ENCODE measurements around the gene EPHA7. TPM values are rescaled to one million over a fixed set of nuclear protein-coding genes. Genes with fewer than 3 reads are reported as not detected.

EPHA7 gene
- polyA plus RNA-seq, 1 donor (not counting 4 experiments of a cell fraction or from before 2014, with no cell fraction given) = not detected

DNA sequence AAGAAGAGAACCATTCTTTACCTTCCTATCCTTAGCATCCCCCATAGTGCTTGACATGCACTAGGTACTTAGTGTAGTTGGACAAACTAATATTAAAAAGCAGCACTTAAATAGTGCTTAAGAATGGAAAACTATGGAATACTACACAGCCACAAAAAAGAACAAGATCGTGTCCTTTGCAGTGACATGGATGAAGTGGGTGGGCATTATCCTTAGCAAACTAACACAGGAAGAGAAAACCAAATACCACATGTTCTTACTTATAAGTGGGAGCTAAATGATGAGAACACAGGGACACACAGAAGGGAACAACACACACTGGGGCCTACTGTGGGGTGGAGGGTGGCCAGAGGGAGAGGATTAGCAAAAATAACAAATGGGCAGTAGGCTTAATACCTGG is 66.8 kb downstream of the EPHA7 start:
- Histone ChIP-seq H3K27ac (ENCODE audit: control insufficient read depth, insufficient read depth, low read length) (no peak overlapping the region), H3K9ac (ENCODE audit: control insufficient read depth, extremely low read depth, insufficient read depth, low read length) (no peak overlapping the region), H3K9me1 (ENCODE audit: control insufficient read depth, extremely low read depth, insufficient read depth, low read length) (no peaks in the 10 kb centered on the region), H3K4me3 (ENCODE audit: control insufficient read depth in 2 of 3, extremely low read depth in 1 of 3, insufficient read depth in 2 of 3, low read depth in 1 of 3, low read length in 3 of 3) (no peak overlapping the region), H3K36me3 (ENCODE audit: control insufficient read depth in 2 of 2, extremely low read depth in 1 of 2, insufficient read depth in 2 of 2, low read length in 2 of 2) (no peaks in the 10 kb centered on the region), H2AFZ (ENCODE audit: control insufficient read depth, low read length) (no peak overlapping the region), H3K79me2 (ENCODE audit: control insufficient read depth, insufficient read depth, low read length) (no peaks in the 10 kb centered on the region), H3K9me3 (ENCODE audit: control insufficient read depth, low read depth, low read length) (no peaks in the 10 kb centered on the region), H3K27me3 (ENCODE audit: control insufficient read depth, extremely low read depth, insufficient read depth, low read length) (no peaks in the 10 kb centered on the region), H3K4me1 (ENCODE audit: control insufficient read depth, extremely low read depth, insufficient read depth, low read length) (no peaks in the 10 kb centered on the region), H4K20me1 (ENCODE audit: control insufficient read depth, extremely low read depth, insufficient read depth, low read length) (no peaks in the 10 kb centered on the region), H3K4me2 (ENCODE audit: control insufficient read depth, extremely low read depth, insufficient read depth, low read depth, low read length) (no peak overlapping the region)
- DNase-seq (ENCODE audit: low read depth, low spot score) (no peak), FAIRE-seq (no peak)
- no peak for TF ChIP-seq EZH2 (IDR thresholded peaks at IDR 0.05; ENCODE audit: low read length)
- TF ChIP-seq CTCF (optimal IDR thresholded peaks at IDR 0.05 in 1 of 3, IDR thresholded peaks at IDR 0.05 in 1 of 3, conservative IDR thresholded peaks at IDR 0.05 in 1 of 3; ENCODE audit: extremely low read depth in 1 of 3, insufficient read depth in 2 of 3, low read length in 3 of 3) = no peak
- dilution Hi-C loops (cut with MboI; ENCODE audit: extremely low pct_ligation_motif_present, low sequenced_read_pairs) = no loop called here

DNA sequence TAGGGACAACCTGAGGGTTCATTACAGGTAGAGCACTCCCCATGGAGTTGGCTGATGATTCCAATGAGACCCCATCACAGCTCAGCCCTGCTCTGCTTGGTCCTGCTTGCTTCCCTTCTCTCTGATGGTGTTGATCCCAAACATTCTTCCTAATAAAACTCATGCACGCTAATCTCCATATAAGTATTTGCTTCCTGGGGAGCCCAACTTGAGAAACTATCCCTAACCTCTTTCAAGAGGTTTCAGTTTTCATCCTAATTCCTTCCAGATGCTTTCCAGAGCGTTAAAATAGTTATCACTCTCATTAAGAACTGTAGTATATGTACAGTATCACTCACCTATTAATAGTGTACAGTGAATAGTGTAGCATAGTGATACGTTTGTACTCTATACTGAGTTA is 68.1 kb downstream of the EPHA7 start:
- Histone ChIP-seq H3K79me2 (ENCODE audit: control insufficient read depth, insufficient read depth, low read length) (no peaks in the 10 kb centered on the region), H3K4me2 (ENCODE audit: control insufficient read depth, extremely low read depth, insufficient read depth, low read depth, low read length) (no peak overlapping the region), H3K9ac (ENCODE audit: control insufficient read depth, extremely low read depth, insufficient read depth, low read length) (no peak overlapping the region), H3K27ac (ENCODE audit: control insufficient read depth, insufficient read depth, low read length) (no peak overlapping the region), H3K9me1 (ENCODE audit: control insufficient read depth, extremely low read depth, insufficient read depth, low read length) (no peaks in the 10 kb centered on the region), H3K4me3 (ENCODE audit: control insufficient read depth in 2 of 3, extremely low read depth in 1 of 3, insufficient read depth in 2 of 3, low read depth in 1 of 3, low read length in 3 of 3) (no peak overlapping the region), H3K36me3 (ENCODE audit: control insufficient read depth in 2 of 2, extremely low read depth in 1 of 2, insufficient read depth in 2 of 2, low read length in 2 of 2) (no peaks in the 10 kb centered on the region), H3K9me3 (ENCODE audit: control insufficient read depth, low read depth, low read length) (no peaks in the 10 kb centered on the region), H2AFZ (ENCODE audit: control insufficient read depth, low read length) (no peak overlapping the region), H3K27me3 (ENCODE audit: control insufficient read depth, extremely low read depth, insufficient read depth, low read length) (no peaks in the 10 kb centered on the region), H4K20me1 (ENCODE audit: control insufficient read depth, extremely low read depth, insufficient read depth, low read length) (no peaks in the 10 kb centered on the region), H3K4me1 (ENCODE audit: control insufficient read depth, extremely low read depth, insufficient read depth, low read length) (no peaks in the 10 kb centered on the region)
- dilution Hi-C loops (cut with MboI; ENCODE audit: extremely low pct_ligation_motif_present, low sequenced_read_pairs) = no loop called here
- no peak for DNase-seq (ENCODE audit: low read depth, low spot score)
- no peak for FAIRE-seq
- TF ChIP-seq CTCF (optimal IDR thresholded peaks at IDR 0.05 in 1 of 3, IDR thresholded peaks at IDR 0.05 in 1 of 3, conservative IDR thresholded peaks at IDR 0.05 in 1 of 3; ENCODE audit: extremely low read depth in 1 of 3, insufficient read depth in 2 of 3, low read length in 3 of 3) (no peak), EZH2 (IDR thresholded peaks at IDR 0.05; ENCODE audit: low read length) (no peak)

Data from keratinocyte (primary cell).